ENCODE measurements around the gene FKBP2. TPM values are rescaled to one million over a fixed set of nuclear protein-coding genes. Genes with fewer than 3 reads are reported as not detected.

The FKBP2 gene
- total RNA-seq, 4 donors from 2014 or later = 50.7 to 89.6 (median 56.0) TPM

DNA sequence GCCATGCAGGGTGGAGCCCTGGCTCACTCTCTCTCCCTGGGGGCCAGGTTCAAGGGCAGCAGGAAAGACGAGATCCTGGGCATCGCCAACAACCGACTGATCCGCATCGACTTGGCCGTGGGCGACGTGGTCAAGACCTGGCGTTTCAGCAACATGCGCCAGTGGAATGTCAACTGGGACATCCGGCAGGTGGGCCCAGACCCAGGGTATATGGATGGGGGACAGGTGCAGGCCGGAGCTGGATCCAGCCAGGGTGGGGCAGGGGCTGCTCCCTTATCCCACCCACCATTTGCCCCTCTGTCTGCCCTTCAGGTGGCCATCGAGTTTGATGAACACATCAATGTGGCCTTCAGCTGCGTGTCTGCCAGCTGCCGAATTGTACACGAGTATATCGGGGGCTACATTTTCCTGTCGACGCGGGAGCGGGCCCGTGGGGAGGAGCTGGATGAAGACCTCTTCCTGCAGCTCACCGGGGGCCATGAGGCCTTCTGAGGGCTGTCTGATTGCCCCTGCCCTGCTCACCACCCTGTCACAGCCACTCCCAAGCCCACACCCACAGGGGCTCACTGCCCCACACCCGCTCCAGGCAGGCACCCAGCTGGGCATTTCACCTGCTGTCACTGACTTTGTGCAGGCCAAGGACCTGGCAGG lies 17.8 kb upstream of the FKBP2 start:
- Histone ChIP-seq H3K36me3 (peaks cover 0 to 39% (median 6%) of the 10 kb centered on the region in 3 donors), H3K4me1 (peaks cover 22 to 56% (median 25%) of the 10 kb centered on the region in 3 donors), H3K9me3 (no peaks in the 10 kb centered on the region), H3K27ac (peak overlapping the region in 1 of 4 donors; percentile 4), H3K27me3 (no peaks in the 10 kb centered on the region), H3K4me3 (no peak overlapping the region)
- TF ChIP-seq POLR2A (IDR thresholded peaks at IDR 0.05) = no peak
- TF ChIP-seq, protein P1, sequence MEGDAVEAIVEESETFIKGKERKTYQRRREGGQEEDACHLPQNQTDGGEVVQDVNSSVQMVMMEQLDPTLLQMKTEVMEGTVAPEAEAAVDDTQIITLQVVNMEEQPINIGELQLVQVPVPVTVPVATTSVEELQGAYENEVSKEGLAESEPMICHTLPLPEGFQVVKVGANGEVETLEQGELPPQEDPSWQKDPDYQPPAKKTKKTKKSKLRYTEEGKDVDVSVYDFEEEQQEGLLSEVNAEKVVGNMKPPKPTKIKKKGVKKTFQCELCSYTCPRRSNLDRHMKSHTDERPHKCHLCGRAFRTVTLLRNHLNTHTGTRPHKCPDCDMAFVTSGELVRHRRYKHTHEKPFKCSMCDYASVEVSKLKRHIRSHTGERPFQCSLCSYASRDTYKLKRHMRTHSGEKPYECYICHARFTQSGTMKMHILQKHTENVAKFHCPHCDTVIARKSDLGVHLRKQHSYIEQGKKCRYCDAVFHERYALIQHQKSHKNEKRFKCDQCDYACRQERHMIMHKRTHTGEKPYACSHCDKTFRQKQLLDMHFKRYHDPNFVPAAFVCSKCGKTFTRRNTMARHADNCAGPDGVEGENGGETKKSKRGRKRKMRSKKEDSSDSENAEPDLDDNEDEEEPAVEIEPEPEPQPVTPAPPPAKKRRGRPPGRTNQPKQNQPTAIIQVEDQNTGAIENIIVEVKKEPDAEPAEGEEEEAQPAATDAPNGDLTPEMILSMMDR (IDR thresholded peaks at IDR 0.05) = no peak
- intact Hi-C loops (cut with DNase I) = no loop called here
- DNase-seq = no peak
- WGBS, 2 donors = 81% methylated on average over 10 to 12 of the region's 24 CpGs

DNA sequence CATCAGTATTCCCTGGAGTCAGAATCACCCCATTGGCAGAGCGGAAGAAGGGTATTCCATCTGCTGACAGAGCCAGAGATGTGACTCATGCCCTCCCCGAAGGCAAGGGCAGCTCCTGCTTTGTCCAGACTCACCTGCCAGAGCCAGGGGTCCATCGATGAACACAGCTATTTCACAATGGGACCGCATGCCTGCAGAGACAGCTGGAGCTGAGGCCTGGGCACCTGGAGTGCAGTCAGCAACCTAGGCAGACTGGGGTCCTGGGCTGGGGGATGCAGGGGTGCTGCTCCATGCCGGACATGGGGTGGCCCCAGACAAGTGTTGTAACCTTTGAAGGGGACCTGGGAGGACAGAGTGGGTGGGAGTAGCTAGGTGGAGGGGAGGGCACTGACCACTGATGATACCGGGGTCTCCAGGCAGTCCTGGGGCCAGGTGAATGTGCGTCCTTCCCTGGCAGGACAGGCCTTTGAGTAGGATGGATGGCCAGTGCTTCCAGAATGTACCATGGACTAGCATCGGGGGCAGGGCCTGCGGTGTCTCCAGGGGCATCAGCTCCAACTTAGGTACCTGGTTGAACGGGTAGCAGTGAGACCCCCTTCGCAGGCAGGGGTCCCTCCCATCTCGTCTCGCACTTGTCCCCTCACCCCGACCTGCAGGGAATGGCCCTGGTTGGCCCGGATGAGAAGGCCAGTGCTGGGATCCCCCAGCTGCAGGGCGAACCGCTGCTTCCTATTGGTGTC lies 16.6 kb upstream of the FKBP2 start:
- DNase-seq = no peak
- H3K27me3 ChIP-seq = no peaks in the 10 kb centered on the region
- H3K4me1 ChIP-seq = peaks cover 24 to 68% (median 26%) of the 10 kb centered on the region in 3 donors

DNA sequence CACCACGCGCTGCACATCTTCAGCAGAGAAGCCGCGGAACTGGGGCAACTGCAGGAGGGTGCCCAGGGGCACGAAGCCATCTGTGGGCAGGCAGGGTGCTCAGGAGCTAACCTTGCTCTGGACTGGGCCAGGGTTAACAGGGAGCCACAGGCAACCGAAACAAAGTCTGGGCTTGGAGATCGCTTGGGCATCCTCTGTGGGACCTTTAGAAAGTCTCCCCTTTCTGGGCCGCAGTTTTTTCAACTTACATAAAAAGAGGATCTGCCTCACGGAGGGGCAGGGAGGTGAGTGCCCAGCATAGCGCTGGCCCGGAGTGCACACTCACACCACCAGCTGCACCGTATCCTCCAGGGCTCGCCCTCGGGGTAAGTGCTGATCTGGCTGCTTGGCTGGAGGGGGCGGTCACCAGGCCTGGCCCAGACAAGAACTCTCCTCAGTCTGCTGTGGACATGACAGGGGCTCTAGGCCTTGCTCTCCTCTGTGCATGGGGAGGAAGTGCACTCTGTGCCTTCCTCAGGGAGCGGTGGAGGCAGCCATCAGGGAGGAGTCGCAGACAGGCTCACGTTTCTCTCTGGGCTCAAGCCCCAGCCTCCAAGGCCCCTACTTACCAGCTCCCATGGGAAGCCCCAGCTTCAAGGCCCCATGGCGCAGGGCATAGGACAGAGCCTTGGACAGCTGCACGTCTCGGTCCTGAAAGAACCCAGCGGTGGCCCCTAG lies 15.8 kb upstream of the FKBP2 start:
- DNase-seq = no peak
- peaks cover 26 to 76% (median 31%) of the 10 kb centered on the region in 3 donors for H3K4me1 ChIP-seq
- peak overlapping the region; percentile 60 to 91 (median 84) for H3K4me3 ChIP-seq
- intact Hi-C loops (cut with DNase I) = no loop called here
- no peaks in the 10 kb centered on the region for H3K27me3 ChIP-seq
- WGBS, 2 donors = 56 to 85% methylated on average over 6 to 8 of the region's 22 CpGs
- TF ChIP-seq, protein P1 (IDR thresholded peaks at IDR 0.05) = no peak
- no peak for TF ChIP-seq POLR2A (IDR thresholded peaks at IDR 0.05)
- peaks cover 0 to 27% (median 6%) of the 10 kb centered on the region in 3 donors for H3K36me3 ChIP-seq
- H3K27ac ChIP-seq = peak overlapping the region; percentile 90 to 97 (median 93)
- H3K9me3 ChIP-seq = no peaks in the 10 kb centered on the region

More for the DNA sequence above, 16.6 kb upstream of the FKBP2 start:
- no peak for TF ChIP-seq POLR2A (IDR thresholded peaks at IDR 0.05)
- TF ChIP-seq, protein P1 (IDR thresholded peaks at IDR 0.05) = no peak
- Histone ChIP-seq H3K27ac (peak overlapping the region in 2 of 4 donors; percentile 2 to 4), H3K9me3 (no peaks in the 10 kb centered on the region), H3K36me3 (peaks cover 0 to 34% (median 6%) of the 10 kb centered on the region in 3 donors), H3K4me3 (no peak overlapping the region)
- 76 to 85% methylated on average over 3 of the region's 17 CpGs for WGBS, 2 donors
- intact Hi-C loops (cut with DNase I) = no loop called here

DNA sequence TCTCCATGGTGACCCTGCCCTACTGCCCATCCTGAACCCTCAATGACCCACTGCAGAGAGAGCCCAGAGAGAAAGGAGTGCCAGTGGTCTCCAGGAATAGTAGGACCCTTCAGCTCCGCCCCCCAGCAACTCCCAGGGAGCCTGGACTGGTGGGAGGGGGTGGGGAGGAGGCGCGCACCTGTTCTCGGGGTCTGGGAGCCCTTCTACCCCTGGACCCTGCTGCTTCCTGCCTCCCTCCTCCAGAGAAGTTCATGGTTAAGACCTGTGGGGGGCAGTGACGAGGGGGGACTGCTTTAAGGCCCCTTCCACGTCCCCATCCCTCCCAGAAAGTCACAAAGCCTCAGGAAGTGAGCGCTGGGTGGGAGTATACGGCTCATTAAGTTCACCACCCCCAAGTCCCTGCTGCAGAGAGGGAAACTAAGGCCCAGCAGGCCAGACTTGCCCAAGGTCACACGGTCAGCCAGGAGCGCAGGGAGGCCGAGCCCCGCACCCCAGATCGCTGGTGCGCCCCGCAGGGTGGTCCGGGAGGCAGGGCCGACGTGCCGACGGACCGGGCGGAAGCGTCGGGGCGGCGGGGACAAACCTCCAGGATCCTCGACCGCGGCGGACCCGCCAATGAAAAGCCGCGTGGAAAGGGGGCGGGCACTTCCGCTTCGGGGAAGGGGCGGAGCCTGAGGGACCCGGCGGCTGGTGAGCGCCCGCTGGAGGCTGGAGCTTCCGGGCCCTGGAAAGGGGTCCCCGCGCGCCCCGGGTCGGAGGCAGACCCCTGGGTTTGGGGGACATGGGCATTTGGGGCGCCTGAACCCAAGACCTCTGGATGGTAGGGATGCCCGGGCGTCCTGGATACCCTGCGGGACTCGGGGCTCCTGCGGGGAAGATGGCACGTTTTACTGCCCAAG lies 15.0 kb upstream of the FKBP2 start, which contains the start of the genes NUDT22 and TRPT1:
NUDT22 (plus strand) TSS at position 667 of the 899 bp plus-strand sequence. CDS start 379 bp downstream, outside the sequence.
TRPT1 (minus strand) TSS at position 579 of the 899 bp plus-strand sequence; CDS start at position 253, 326 bp downstream.
- WGBS, 2 donors = 2% methylated on average over 13 of the region's 54 CpGs; no CpG with 5 or more reads in 1 of the 2 donors
- peak in 2 of 4 donors; percentile 86 to 93 for TF ChIP-seq POLR2A (IDR thresholded peaks at IDR 0.05)
- TF ChIP-seq, protein P1 (IDR thresholded peaks at IDR 0.05) = peak in 3 of 6 experiments; percentile 18 to 37 (median 32)
- Histone ChIP-seq H3K27me3 (no peaks in the 10 kb centered on the region), H3K27ac (peak within 1 kb of the TSS; percentile 90 to 97 (median 93)), H3K4me3 (peak within 1 kb of the TSS; percentile 60 to 91 (median 84)), H3K36me3 (peaks cover 0 to 19% (median 0%) of the 10 kb centered on the region in 3 donors), H3K9me3 (no peaks in the 10 kb centered on the region), H3K4me1 (peaks cover 26 to 81% (median 31%) of the 10 kb centered on the region in 3 donors)
- intact Hi-C loops (cut with DNase I) = no loop called here
- no peak for DNase-seq

Data from esophagus squamous epithelium (tissue), 5 donors.